UCSD-AML1 (cell line): ENCODE measurements around the gene SUPT16H.
"Not testable (repeated sequence)": the region's sequence is repeated elsewhere in the genome, so short reads cannot be mapped to it uniquely, and the experiment has no call there.

Experiments
- DNase-seq: peaks from one replicate; lab custom pipeline; 2025; ENCODE audit not compliant: unreplicated experiment; lab: John Stamatoyannopoulos, UW

The SUPT16H gene

DNA sequence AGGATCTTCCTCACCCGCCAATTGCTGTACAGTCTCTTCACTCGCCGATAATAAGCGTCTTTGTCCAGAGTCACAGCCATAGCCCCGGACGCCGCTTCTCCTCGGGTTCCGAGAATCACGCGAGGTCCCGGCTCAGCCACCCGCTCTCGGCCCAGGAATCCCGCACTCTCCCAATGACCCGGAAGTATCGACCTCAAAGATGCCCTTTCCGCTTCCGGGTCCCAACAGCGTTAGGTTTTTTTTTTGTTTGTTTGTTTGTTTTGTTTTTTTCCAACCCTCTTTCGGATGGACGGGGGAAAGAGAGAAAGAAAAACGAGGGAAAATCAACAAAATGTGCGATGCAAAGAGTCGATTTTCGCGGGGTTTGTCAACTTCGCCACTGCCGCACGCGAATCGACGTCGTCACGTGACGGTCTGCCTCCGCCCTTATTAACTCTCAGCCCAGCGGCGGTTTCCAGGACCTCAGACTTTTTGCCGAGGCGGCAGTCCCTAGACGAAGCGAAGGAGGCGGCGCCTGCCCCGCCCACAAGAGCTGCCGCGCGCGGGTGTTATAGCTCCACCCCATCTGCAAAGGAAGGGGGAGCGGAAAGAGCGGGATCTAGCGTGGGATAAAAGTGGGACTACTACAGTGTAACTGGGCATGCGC is at the start of gene SUPT16H:
TSS of gene SUPT16H (minus strand) at position 172 of the 646 bp plus-strand sequence. CDS start at position 80, 92 bp downstream.
- peak; percentile 95 for DNase-seq

GRCh38 chr14:21431126-21431525 is 47.3 kb upstream of the SUPT16H start:
- no peak for DNase-seq

- no peak for DNase-seq
Measured at GRCh38 chr14:21428930-21429329, 45.1 kb upstream of the SUPT16H start.

- no peak for DNase-seq
Measured at GRCh38 chr14:21426692-21427091, 42.9 kb upstream of the SUPT16H start.

DNA sequence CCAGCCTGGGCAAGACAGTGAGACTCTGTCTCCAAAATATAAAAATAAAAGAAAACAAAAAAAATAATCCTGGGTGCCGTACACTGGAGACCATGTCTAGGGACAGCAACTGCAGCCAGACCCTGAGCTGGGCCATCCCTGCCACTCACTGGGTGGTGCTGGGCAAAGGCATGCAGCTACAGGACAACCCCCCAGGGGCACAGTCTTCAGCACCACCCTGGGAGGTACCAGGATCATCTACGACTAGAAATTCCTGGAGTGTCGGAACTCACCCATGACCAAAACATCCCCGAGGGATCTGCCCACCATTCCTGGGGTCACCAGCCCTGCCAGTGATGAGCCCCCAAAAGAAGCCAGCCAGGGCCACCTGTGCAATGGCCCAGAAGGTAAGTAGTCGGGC is 35.7 kb upstream of the SUPT16H start:
- no peak for DNase-seq

- DNase-seq: no peak
Measured at GRCh38 chr14:21415329-21415728, 31.5 kb upstream of the SUPT16H start.

- no peak for DNase-seq
Measured at GRCh38 chr14:21414137-21414631, 30.4 kb upstream of the SUPT16H start.

GRCh38 chr14:21408147-21408546 is 24.3 kb upstream of the SUPT16H start:
- no peak for DNase-seq

- no peak for DNase-seq
Measured at GRCh38 chr14:21406213-21406612, 22.4 kb upstream of the SUPT16H start.

GRCh38 chr14:21405097-21405496 is 21.3 kb upstream of the SUPT16H start:
- DNase-seq: no peak

- DNase-seq: no peak
Measured at GRCh38 chr14:21399311-21399870, 15.6 kb upstream of the SUPT16H start.

DNA sequence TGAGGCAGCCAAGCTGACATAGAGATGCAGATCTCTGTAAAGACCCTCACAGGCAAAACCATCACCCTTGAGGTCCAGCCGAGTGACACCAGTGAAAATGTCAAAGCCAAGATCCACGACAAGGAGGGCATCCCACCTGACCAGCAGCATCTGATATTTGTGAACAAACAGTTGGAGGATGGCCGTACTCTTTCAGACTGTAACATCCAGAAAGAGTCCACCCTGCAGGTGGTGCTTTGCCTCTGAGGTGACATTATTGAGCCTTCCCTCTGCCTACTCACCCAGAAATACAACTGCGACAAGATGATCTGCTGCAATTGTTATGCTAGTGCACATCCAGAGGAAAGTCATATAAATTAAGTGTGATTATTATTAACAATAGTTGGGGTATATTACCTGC is 15.1 kb upstream of the SUPT16H start:
- DNase-seq: no peak

- no peak for DNase-seq
Measured at GRCh38 chr14:21395450-21395849, 11.6 kb upstream of the SUPT16H start.

- peak; percentile 55 for DNase-seq
Measured at GRCh38 chr14:21385188-21385904, 1.5 kb upstream of the SUPT16H start.

DNA sequence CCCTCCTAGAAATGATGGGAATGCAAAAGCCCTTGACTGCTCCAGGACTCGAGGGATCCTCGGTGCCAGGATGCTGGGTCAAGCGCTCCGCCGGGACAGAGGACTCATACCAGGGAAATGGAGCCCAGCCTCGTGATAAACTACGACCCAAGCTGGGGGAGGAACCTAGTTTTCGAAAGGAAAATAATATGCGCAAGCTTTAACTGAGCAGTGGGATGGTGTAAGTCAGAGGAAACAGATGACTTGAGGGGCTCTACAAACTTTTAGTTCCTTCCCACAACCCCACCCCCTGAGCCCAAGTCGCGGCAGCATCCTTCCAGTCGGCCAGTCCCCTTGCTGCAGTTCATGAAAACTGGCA is 654 bp upstream of the SUPT16H start:
- no peak for DNase-seq

DNA sequence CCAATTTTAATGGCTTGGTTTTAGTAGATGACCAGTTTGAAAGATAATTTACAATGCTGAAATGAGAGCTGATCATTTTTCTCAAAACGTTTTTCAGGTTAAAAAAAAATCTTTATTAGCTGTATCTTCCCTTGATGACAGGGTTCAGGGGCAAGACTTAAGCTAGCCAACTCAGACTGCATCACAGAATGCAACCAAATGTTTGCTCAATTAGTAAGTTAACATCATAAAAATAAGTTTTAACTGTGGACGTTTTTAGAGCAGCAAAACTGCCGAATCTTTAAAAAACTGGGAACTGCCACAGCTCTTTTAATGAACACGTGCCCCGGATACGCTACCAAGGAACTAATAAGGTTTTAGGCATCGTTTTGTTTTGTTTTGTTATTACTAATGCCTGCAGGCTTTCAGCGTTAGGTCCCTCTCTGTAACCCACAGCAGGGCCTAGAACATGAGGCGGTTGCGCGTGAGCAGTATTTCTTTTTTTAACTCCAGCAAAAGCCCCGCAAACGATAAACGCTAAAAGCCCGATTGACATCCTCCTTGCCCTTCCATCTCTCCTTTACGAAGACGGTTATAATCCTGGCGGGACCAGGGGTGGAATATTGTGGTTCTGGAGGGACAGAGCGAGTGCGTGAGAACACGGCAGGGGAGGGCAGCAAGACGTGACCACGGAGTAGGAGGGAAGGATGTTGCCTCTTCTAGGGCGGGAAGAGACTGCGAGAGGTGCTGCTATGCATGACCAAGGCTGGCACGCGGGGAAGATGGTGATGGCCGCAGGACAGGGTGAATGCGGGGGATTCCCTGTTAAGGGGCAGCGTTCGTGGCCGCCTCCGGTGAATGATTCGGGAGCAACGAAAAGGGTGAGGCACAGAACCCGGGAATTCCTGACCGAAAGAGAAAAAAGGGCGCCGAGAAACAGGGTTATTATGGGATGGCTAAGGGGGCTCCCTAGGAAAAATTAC is 652 bp downstream of the SUPT16H start:
- peak; percentile 53 for DNase-seq

DNA sequence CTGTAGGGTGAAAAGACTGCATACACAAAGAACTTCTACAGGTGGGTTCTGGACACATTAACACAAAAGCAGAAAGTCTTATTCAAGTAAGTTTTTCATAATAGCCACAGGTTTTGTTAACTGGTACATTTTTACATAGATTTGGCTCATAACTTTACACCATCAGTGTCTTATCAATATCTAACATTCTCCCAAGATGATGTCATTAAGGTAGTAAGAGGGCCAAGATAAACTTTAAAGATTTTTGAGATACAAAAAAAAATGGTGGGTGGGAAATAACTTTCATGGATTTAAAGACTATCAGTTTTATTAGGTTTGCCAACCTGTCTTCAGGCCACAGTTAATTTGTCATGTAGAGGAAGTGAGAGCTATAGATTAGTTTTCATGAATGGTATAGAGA is 1.7 kb downstream of the SUPT16H start:
- no peak for DNase-seq

DNA sequence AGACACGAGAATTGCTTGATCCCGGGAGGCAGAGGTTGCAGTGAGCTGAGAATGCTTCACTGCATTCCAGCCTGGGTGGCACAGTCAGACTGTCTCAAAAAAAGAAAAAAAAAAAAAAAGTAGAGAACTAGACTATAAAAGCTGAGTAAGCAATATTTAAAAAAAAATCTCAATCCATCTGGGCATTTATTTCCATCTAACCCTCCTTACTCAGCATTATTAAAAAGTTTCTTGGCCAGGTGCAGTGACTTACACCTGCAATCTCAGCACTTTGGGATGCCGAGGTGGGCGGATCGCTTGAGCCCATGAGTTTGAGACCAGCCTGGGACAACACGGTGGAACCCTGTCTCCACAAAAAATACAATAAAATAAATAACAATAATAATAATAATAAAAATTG is 4.5 kb downstream of the SUPT16H start:
- no peak for DNase-seq

GRCh38 chr14:21373980-21374379 is 9.8 kb downstream of the SUPT16H start:
- no peak for DNase-seq

DNA sequence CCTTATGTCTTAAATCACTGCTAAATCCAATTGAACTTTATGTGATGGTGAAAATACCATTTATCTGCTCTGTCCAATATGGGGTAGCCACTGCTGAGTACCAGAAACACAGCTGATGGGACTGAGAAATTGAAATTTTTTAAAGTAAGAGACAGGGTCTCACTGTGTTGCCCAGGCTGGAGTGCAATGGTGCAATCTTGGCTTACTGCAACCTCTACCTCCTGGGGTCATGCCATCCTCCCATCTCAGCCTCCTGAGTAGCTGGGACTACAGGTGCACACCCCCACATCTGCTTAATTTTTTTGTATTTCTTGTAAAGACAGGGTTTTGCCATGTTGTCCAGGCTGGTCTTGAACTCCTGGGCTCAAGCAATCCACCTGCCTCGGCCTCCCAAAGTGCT is 11.0 kb downstream of the SUPT16H start:
- not testable (repeated sequence) for DNase-seq
